ENCODE measurements around the gene ITGB5. TPM values are rescaled to one million over a fixed set of nuclear protein-coding genes. Genes with fewer than 3 reads are reported as not detected.

The ITGB5 gene
- total RNA-seq, 1 experiment from 2014 or later, result 339 TPM

DNA sequence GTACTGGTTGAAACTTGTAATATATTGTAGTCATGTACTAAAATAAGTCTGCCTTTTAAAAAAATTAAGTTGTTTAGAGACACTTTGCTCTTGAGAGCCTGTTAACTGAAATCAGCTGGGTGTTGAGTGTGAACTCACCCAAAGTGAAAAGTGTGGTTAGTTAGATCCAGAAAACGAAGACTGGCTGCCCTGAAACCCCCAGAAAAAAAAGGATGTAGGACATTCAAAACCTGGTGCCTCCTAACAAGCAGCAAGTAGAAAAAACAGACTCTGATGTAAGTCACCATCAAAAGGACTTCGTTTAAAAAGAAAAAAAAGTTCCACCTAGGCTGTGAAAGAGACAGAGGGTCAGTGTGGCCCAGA, 116.1 kb downstream of the ITGB5 start (continued):
- no peak for TF ChIP-seq ZNF396 (CRISPR knock-in tag; IDR thresholded peaks at IDR 0.05; ENCODE audit: borderline replicate concordance)
- TF ChIP-seq, protein P1, sequence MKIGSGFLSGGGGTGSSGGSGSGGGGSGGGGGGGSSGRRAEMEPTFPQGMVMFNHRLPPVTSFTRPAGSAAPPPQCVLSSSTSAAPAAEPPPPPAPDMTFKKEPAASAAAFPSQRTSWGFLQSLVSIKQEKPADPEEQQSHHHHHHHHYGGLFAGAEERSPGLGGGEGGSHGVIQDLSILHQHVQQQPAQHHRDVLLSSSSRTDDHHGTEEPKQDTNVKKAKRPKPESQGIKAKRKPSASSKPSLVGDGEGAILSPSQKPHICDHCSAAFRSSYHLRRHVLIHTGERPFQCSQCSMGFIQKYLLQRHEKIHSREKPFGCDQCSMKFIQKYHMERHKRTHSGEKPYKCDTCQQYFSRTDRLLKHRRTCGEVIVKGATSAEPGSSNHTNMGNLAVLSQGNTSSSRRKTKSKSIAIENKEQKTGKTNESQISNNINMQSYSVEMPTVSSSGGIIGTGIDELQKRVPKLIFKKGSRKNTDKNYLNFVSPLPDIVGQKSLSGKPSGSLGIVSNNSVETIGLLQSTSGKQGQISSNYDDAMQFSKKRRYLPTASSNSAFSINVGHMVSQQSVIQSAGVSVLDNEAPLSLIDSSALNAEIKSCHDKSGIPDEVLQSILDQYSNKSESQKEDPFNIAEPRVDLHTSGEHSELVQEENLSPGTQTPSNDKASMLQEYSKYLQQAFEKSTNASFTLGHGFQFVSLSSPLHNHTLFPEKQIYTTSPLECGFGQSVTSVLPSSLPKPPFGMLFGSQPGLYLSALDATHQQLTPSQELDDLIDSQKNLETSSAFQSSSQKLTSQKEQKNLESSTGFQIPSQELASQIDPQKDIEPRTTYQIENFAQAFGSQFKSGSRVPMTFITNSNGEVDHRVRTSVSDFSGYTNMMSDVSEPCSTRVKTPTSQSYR (CRISPR knock-in tag; IDR thresholded peaks at IDR 0.05), result no peak
- TF ChIP-seq ZNF317 (CRISPR knock-in tag; IDR thresholded peaks at IDR 0.05; ENCODE audit: borderline replicate concordance, low read depth), result no peak
- no peak for TF ChIP-seq ESRRA (CRISPR knock-in tag; IDR thresholded peaks at IDR 0.05; ENCODE audit: borderline replicate concordance)
- TF ChIP-seq CREB1 (CRISPR knock-in tag; IDR thresholded peaks at IDR 0.05), result no peak
- no peak for TF ChIP-seq GABPB1 (CRISPR knock-in tag; IDR thresholded peaks at IDR 0.05)
- TF ChIP-seq, protein P2, sequence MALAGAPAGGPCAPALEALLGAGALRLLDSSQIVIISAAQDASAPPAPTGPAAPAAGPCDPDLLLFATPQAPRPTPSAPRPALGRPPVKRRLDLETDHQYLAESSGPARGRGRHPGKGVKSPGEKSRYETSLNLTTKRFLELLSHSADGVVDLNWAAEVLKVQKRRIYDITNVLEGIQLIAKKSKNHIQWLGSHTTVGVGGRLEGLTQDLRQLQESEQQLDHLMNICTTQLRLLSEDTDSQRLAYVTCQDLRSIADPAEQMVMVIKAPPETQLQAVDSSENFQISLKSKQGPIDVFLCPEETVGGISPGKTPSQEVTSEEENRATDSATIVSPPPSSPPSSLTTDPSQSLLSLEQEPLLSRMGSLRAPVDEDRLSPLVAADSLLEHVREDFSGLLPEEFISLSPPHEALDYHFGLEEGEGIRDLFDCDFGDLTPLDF (CRISPR knock-in tag; IDR thresholded peaks at IDR 0.05), result no peak
- TF ChIP-seq ATF1 (CRISPR knock-in tag; IDR thresholded peaks at IDR 0.05), result no peak
- TF ChIP-seq ZNF532 (CRISPR knock-in tag; IDR thresholded peaks at IDR 0.05; ENCODE audit: borderline replicate concordance), result no peak
- TF ChIP-seq SOX15 (CRISPR knock-in tag; IDR thresholded peaks at IDR 0.05), result no peak
- TF ChIP-seq JAZF1 (CRISPR knock-in tag; IDR thresholded peaks at IDR 0.05), result no peak

- DNase-seq (ENCODE audit: low spot score) (no peak), ATAC-seq (no peak)
- peaks cover 84% of the 10 kb centered on the region for H3K36me3 Mint-ChIP-seq
- ChIA-PET CTCF (interaction anchor here (1.5 to 3.5 kb wide), 3 partner anchors 10 to 131 kb away, joined by 4 to 23 read pairs (median 10); no protein-coding TSS in a partner anchor), POLR2A (no interaction called here)
- peak overlapping the region; percentile 82 for H3K27ac Mint-ChIP-seq
- TF ChIP-seq ZBTB21 (CRISPR knock-in tag; IDR thresholded peaks at IDR 0.05; ENCODE audit: borderline replicate concordance) (no peak), AR (CRISPR knock-in tag; IDR thresholded peaks at IDR 0.05) (no peak), ESRRA (CRISPR knock-in tag; IDR thresholded peaks at IDR 0.05; ENCODE audit: borderline replicate concordance) (no peak), STAT6 (CRISPR knock-in tag; conservative IDR thresholded peaks at IDR 0.05; ENCODE audit: low read depth) (no peak), NFYB (CRISPR knock-in tag; conservative IDR thresholded peaks at IDR 0.05; ENCODE audit: low read depth) (no peak), CREM (CRISPR knock-in tag; IDR thresholded peaks at IDR 0.05) (no peak), SOX15 (CRISPR knock-in tag; IDR thresholded peaks at IDR 0.05) (no peak), ATF3 (CRISPR knock-in tag; conservative IDR thresholded peaks at IDR 0.05) (no peak)
- TF ChIP-seq, protein P3, sequence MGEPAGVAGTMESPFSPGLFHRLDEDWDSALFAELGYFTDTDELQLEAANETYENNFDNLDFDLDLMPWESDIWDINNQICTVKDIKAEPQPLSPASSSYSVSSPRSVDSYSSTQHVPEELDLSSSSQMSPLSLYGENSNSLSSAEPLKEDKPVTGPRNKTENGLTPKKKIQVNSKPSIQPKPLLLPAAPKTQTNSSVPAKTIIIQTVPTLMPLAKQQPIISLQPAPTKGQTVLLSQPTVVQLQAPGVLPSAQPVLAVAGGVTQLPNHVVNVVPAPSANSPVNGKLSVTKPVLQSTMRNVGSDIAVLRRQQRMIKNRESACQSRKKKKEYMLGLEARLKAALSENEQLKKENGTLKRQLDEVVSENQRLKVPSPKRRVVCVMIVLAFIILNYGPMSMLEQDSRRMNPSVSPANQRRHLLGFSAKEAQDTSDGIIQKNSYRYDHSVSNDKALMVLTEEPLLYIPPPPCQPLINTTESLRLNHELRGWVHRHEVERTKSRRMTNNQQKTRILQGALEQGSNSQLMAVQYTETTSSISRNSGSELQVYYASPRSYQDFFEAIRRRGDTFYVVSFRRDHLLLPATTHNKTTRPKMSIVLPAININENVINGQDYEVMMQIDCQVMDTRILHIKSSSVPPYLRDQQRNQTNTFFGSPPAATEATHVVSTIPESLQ (CRISPR knock-in tag; IDR thresholded peaks at IDR 0.05), result no peak
- no peaks in the 10 kb centered on the region for H3K9me3 Mint-ChIP-seq
- H3K27me3 Mint-ChIP-seq (ENCODE audit: low read depth), result no peaks in the 10 kb centered on the region
- H3K4me1 Mint-ChIP-seq, result peaks cover 22% of the 10 kb centered on the region
- no peak overlapping the region for H3K4me3 Mint-ChIP-seq
These were observed 116.7 kb downstream of the ITGB5 start for GRCh38 chr3:124770336-124771082.

Data from WTC11 (cell line).